ENCODE measurements around the gene POGLUT3. TPM values are rescaled to one million over a fixed set of nuclear protein-coding genes. Genes with fewer than 3 reads are reported as not detected.
A peak's percentile ranks its signal among the peaks of the same experiment; 100 is the strongest.

POGLUT3 gene
- total and polyA plus RNA-seq, 9 of the 15 experiments (the other 6 are each of a cell fraction or from before 2014, with no cell fraction given) = 4.6 to 29.7 (median 17.8) TPM

- TF ChIP-seq CTCF (IDR thresholded peaks at IDR 0.05 in 2 of 3, conservative IDR thresholded peaks at IDR 0.05 in 1 of 3; ENCODE audit: insufficient read depth in 2 of 3, low read depth in 1 of 3, low read length in 3 of 3) = no peak
- TF ChIP-seq E2F3 (CRISPR knock-in tag; IDR thresholded peaks at IDR 0.05) = no peak
- no peak for TF ChIP-seq ZNF707 (CRISPR knock-in tag; conservative IDR thresholded peaks at IDR 0.05)
- no peak for TF ChIP-seq ZNF444 (CRISPR knock-in tag; IDR thresholded peaks at IDR 0.05)
- TF ChIP-seq ZBTB7A (IDR thresholded peaks at IDR 0.05; ENCODE audit: borderline replicate concordance, control insufficient read depth, low read depth, low read length) = no peak
- TF ChIP-seq POLR2AphosphoS2 (IDR thresholded peaks at IDR 0.05; ENCODE audit: low read length) = no peak; the same call in 1 of the 2 replicates
- no peak for TF ChIP-seq ZNF121 (CRISPR knock-in tag; conservative IDR thresholded peaks at IDR 0.05)
- no peak for TF ChIP-seq ZFP91 (CRISPR knock-in tag; IDR thresholded peaks at IDR 0.05)
- no peak for TF ChIP-seq FOXP4 (CRISPR knock-in tag; IDR thresholded peaks at IDR 0.05; ENCODE audit: borderline replicate concordance)
- TF ChIP-seq ZNF512 (tag; IDR thresholded peaks at IDR 0.05) = no peak
- TF ChIP-seq CBFA2T3 (IDR thresholded peaks at IDR 0.05) = no peak
- peak; percentile 61; the same call in 1 of the 2 replicates for TF ChIP-seq HMBOX1 (IDR thresholded peaks at IDR 0.05)
- TF ChIP-seq MBD1 (CRISPR knock-in tag; IDR thresholded peaks at IDR 0.05) = no peak
- peak; percentile 42; the same call in 1 of the 2 replicates for TF ChIP-seq ESRRA (IDR thresholded peaks at IDR 0.05; ENCODE audit: borderline replicate concordance, low read depth)
- no peak for TF ChIP-seq CBX5 (IDR thresholded peaks at IDR 0.05; ENCODE audit: borderline replicate concordance, low read depth)
Observed at GRCh38 chr11:108497317-108498045, 703 bp downstream of the POGLUT3 start (continued).

Data from K562 (cell line).